Kidney tubule cell (primary cell): ENCODE measurements around the gene AKR1B1.

Experiments
- DNase-seq: peaks from one replicate; pipeline ENCODE4 v3.0.0-alpha.2; 2018; ENCODE audit warnings: low spot score

AKR1B1 gene

GRCh38 chr7:134469622-134470021 lies 10.7 kb upstream of the AKR1B1 start:
- DNase-seq = peak; percentile 85

- no peak for DNase-seq
These were observed 9.6 kb upstream of the AKR1B1 start for GRCh38 chr7:134468475-134468874.

- no peak for DNase-seq
These were observed 9.2 kb upstream of the AKR1B1 start for GRCh38 chr7:134468054-134468453.

GRCh38 chr7:134465491-134465890 lies 6.6 kb upstream of the AKR1B1 start:
- DNase-seq = no peak

- no peak for DNase-seq
These were observed 5.6 kb upstream of the AKR1B1 start for GRCh38 chr7:134464496-134464895.

GRCh38 chr7:134463751-134464150 lies 4.9 kb upstream of the AKR1B1 start:
- DNase-seq = no peak

GRCh38 chr7:134462337-134462925 lies 3.5 kb upstream of the AKR1B1 start:
- DNase-seq = peak; percentile 91

GRCh38 chr7:134461916-134462315 lies 3.0 kb upstream of the AKR1B1 start:
- DNase-seq = peak; percentile 82

GRCh38 chr7:134459981-134460380 lies 1.1 kb upstream of the AKR1B1 start:
- DNase-seq = peak; percentile 87

- DNase-seq = peak; percentile 66
These were observed 527 bp downstream of the AKR1B1 start for GRCh38 chr7:134458341-134458805.

GRCh38 chr7:134457210-134457609 lies 1.7 kb downstream of the AKR1B1 start:
- no peak for DNase-seq

GRCh38 chr7:134454277-134454676 lies 4.6 kb downstream of the AKR1B1 start:
- DNase-seq = no peak

- DNase-seq = no peak
These were observed 5.4 kb downstream of the AKR1B1 start for GRCh38 chr7:134453518-134453917.

GRCh38 chr7:134452991-134453473 lies 5.9 kb downstream of the AKR1B1 start:
- peak; percentile 61 for DNase-seq

GRCh38 chr7:134452419-134452838 lies 6.5 kb downstream of the AKR1B1 start:
- DNase-seq = peak; percentile 96

GRCh38 chr7:134451656-134452055 lies 7.2 kb downstream of the AKR1B1 start:
- DNase-seq = no peak

- DNase-seq = no peak
These were observed 8.5 kb downstream of the AKR1B1 start for GRCh38 chr7:134450294-134451000.

- peak; percentile 49 for DNase-seq
These were observed 9.2 kb downstream of the AKR1B1 start for GRCh38 chr7:134449680-134450079.

- DNase-seq = peak; percentile 90
These were observed 10.3 kb downstream of the AKR1B1 start for GRCh38 chr7:134448356-134449229.

GRCh38 chr7:134447383-134447782 lies 11.5 kb downstream of the AKR1B1 start:
- DNase-seq = no peak

GRCh38 chr7:134446923-134447322 lies 12.0 kb downstream of the AKR1B1 start:
- no peak for DNase-seq

GRCh38 chr7:134446446-134446845 lies 12.5 kb downstream of the AKR1B1 start:
- no peak for DNase-seq

GRCh38 chr7:134444961-134445315 lies 14.0 kb downstream of the AKR1B1 start:
- DNase-seq = no peak
